Measurements from ENCODE around the gene SDF2.
A peak's percentile ranks its signal among the peaks of the same experiment; 100 is the strongest.

- TF ChIP-seq CTCF (IDR thresholded peaks at IDR 0.05) (no peak), POLR2A (IDR thresholded peaks at IDR 0.05) (peak; percentile 7)
Observed at GRCh38 chr17:28710861-28711722, 49.4 kb upstream of the SDF2 start.
